Heart right ventricle (tissue), 16 donors: ENCODE results near the gene FLNC. TPM values are rescaled to one million over a fixed set of nuclear protein-coding genes. Genes with fewer than 3 reads are reported as not detected.

Source experiments
- ATAC-seq, 8 donors: fragments of 200-7000 bp; cut with Tn5 transposase; one replicate each; pipeline ENCODE4 v1.9.1; 2020; ENCODE audit warnings: mild to moderate bottlenecking in 8 of 8, moderate library complexity in 8 of 8, moderate number of reproducible peaks in 1 of 8
- DNase-seq, 2 donors: peaks; one replicate each; pipeline ENCODE4 v3.0.0-alpha.2; 2020
- H3K27ac ChIP-seq, 10 donors: fragments of 200-600 bp; sonication (generic) in 2 of 10; one replicate each; pipeline versions ENCODE4 v1.5.0 to v1.8.0; 2020 to 2022; ENCODE audit warnings: mild to moderate bottlenecking in 3 of 10
- H3K27me3 ChIP-seq, 7 donors: fragments of 200-600 bp; one replicate each; pipeline ENCODE4 v1.8.0; 2021 to 2022; ENCODE audit warnings: mild to moderate bottlenecking in 2 of 7
- H3K36me3 ChIP-seq, 9 donors: fragments of 200-600 bp; sonication (generic) in 1 of 9; one replicate each; pipeline versions ENCODE4 v1.5.0 to v1.8.0; 2020 to 2022; ENCODE audit warnings: mild to moderate bottlenecking in 2 of 9
- H3K4me1 ChIP-seq, 9 donors: fragments of 200-600 bp; sonication (generic) in 1 of 9; one replicate each; pipeline versions ENCODE4 v1.5.0 to v1.8.0; 2020 to 2022; ENCODE audit warnings: mild to moderate bottlenecking in 4 of 9
- H3K4me3 ChIP-seq, 10 donors: fragments of 200-600 bp; sonication (generic) in 2 of 10; one replicate each; pipeline versions ENCODE4 v1.5.0 to v1.8.0; 2020 to 2022; ENCODE audit warnings: mild to moderate bottlenecking in 7 of 10, moderate library complexity in 2 of 10
- H3K9me3 ChIP-seq, 11 donors: fragments of 200-600 bp in 10 of 11; sonication (generic) in 2 of 11; one replicate each; pipeline versions ENCODE4 v1.5.0 to v1.8.0; 2013 to 2022; ENCODE audit warnings: mild to moderate bottlenecking in 2 of 11, control low read depth in 1 of 11, moderate library complexity in 1 of 11
- CTCF ChIP-seq, 9 donors: fragments of 200-600 bp; sonication (generic) in 2 of 9; IDR thresholded peaks; one replicate each; pipeline versions ENCODE4 v1.5.0 to v1.8.0; 2021 to 2022; ENCODE audit warnings: antibody characterized with exemption in 9 of 9, mild to moderate bottlenecking in 5 of 9, moderate library complexity in 1 of 9
- WGBS, 2 donors: extraction: QIAGEN DNeasy Blood & Tissue Kit; methylation state at CpG; one replicate each; pipeline ENCODE4 v1.1.7; 2013; ENCODE audit warnings: inconsistent platforms in 1 of 2; 5-methylcytosine and 5-hydroxymethylcytosine counted together
- intact Hi-C, 10 donors: fragments of 100-400 bp; cut with DNase I; formaldehyde crosslinking; loops; one replicate each; pipeline versions ENCODE4 v1.11.1 to v1.14.2; 2022
- polyA plus RNA-seq, 2 donors: library from polyadenylated mRNA; stranded (reverse); fragments of 200-250 nt; gene quantifications; one replicate each; pipeline ENCODE4 v1.2.3, GENCODE V29; 2013
- total RNA-seq, 10 donors: library from RNA; stranded (reverse); fragmentation: NEBNext Ultra II Directional in 3 of 10; extraction: Animal tissue kit (Norgen Biotek cat#: 25700) in 3 of 10; gene quantifications; one replicate each; pipeline versions ENCODE4 v1.2.1 to v1.2.4, GENCODE V29; 2021 to 2023
- donor health status: Arrhythmogenic right ventricular cardiomyopathy.
- donor health status: ischemic (EF 13 %, LVEDD 7.1; RV severe dilation, severe dysfunction).
- donor health status: healthy with polysubstance abuse.
- donor health status: DM: no; HTN: yes; CAD: no.
- donor health status: DM: no; HTN: no; CAD: no.
- donor health status: ischemic (EF 25% LVEDD 6.9; RV normal size, moderate dysfunction).
- donor health status: ischemic (EF 25% LVEDD 5.7; RV mildly dilated, moderate dysfunction).
- donor health status: healthy.
- donor health status: DM: yes; HTN: yes; CAD: no.
- donor health status: Ischemic cardiomyopathy.
- donor health status: ischemic (EF 35%, LVEDD 5.7; RV mildly dilated, moderate dysfunction).
- donor health status: nonischemic (EF 11% LVEDD 7.7; RV severe dilation, severe dysfunction).
- donor health status: DM: yes; HTN: yes; CAD: no.
- donor health status: PGD.
- donor health status: ischemic (EF 29% LVEDD 5.4; RV normal size, mild dysfunction).
- donor health status: nonischemic (EF 23%, LVEDD 6.1; RV moderate dilation, normal function).

The FLNC gene
- total and polyA plus RNA-seq, 12 donors, result 223 to 2,445 (median 1,163) TPM

GRCh38 chr7:128795129-128795528 lies 35.1 kb upstream of the FLNC start:
- no peak for ATAC-seq
- Histone ChIP-seq H3K27me3 (peaks cover 0 to 18% (median 0%) of the 10 kb centered on the region in 7 donors), H3K27ac (no peak overlapping the region), H3K4me3 (no peak overlapping the region), H3K9me3 (no peaks in the 10 kb centered on the region), H3K4me1 (peaks cover 8 to 28% (median 24%) of the 10 kb centered on the region in 9 donors), H3K36me3 (no peaks in the 10 kb centered on the region)
- intact Hi-C loops, result loop anchor here in 2 of 10 donors (10.0 kb wide), 2 partner anchors 70 to 90 kb away; partner anchors contain the start of gene ATP6V1F (in 1 of the 2)
- no peak for DNase-seq
- WGBS, 2 donors, result 86 to 88% methylated on average over 4 of the region's 4 CpGs
- no peak for TF ChIP-seq CTCF (IDR thresholded peaks at IDR 0.05)

GRCh38 chr7:128796327-128796726 lies 33.9 kb upstream of the FLNC start:
- DNase-seq, result no peak
- H3K27ac ChIP-seq, result no peak overlapping the region
- no peak for TF ChIP-seq CTCF (IDR thresholded peaks at IDR 0.05)
- H3K4me3 ChIP-seq, result no peak overlapping the region
- intact Hi-C loops, result loop anchor here in 2 of 10 donors (10.0 kb wide), 2 partner anchors 68 to 88 kb away; partner anchors contain the start of gene ATP6V1F (in 1 of the 2)
- peaks cover 0 to 2% (median 0%) of the 10 kb centered on the region in 9 donors for H3K36me3 ChIP-seq
- 60 to 61% methylated on average over 5 of the region's 5 CpGs for WGBS, 2 donors
- H3K9me3 ChIP-seq, result no peaks in the 10 kb centered on the region
- peaks cover 4 to 20% (median 15%) of the 10 kb centered on the region in 9 donors for H3K4me1 ChIP-seq
- no peak for ATAC-seq
- peaks cover 0 to 7% (median 0%) of the 10 kb centered on the region in 7 donors for H3K27me3 ChIP-seq

GRCh38 chr7:128799451-128799850 lies 30.8 kb upstream of the FLNC start:
- 88% methylated on average over 2 of the region's 2 CpGs for WGBS, 2 donors
- no peak for TF ChIP-seq CTCF (IDR thresholded peaks at IDR 0.05)
- no peaks in the 10 kb centered on the region for H3K9me3 ChIP-seq
- DNase-seq (no peak), ATAC-seq (no peak)
- no peaks in the 10 kb centered on the region for H3K27me3 ChIP-seq
- peaks cover 0 to 15% (median 0%) of the 10 kb centered on the region in 9 donors for H3K36me3 ChIP-seq
- intact Hi-C loops, result loop anchor here in 2 of 10 donors (10.0 kb wide), 2 partner anchors 65 to 85 kb away; partner anchors contain the start of gene ATP6V1F (in 1 of the 2)
- H3K4me1 ChIP-seq, result no peaks in the 10 kb centered on the region
- no peak overlapping the region for H3K27ac ChIP-seq
- no peak overlapping the region for H3K4me3 ChIP-seq

- DNase-seq, result no peak
- Histone ChIP-seq H3K4me3 (no peak overlapping the region), H3K27me3 (no peaks in the 10 kb centered on the region), H3K36me3 (peaks cover 0 to 27% (median 0%) of the 10 kb centered on the region in 9 donors), H3K4me1 (no peaks in the 10 kb centered on the region), H3K27ac (no peak overlapping the region), H3K9me3 (no peaks in the 10 kb centered on the region)
- 94 to 98% methylated on average over 3 of the region's 3 CpGs for WGBS, 2 donors
- no peak for ATAC-seq
- intact Hi-C loops, result no loop called here
- TF ChIP-seq CTCF (IDR thresholded peaks at IDR 0.05), result no peak
Observed at GRCh38 chr7:128800567-128800966, 29.6 kb upstream of the FLNC start.
